Measurements from ENCODE around the gene MGARP. TPM values are rescaled to one million over a fixed set of nuclear protein-coding genes. Genes with fewer than 3 reads are reported as not detected.
"Not testable (repeated sequence)": the region's sequence is repeated elsewhere in the genome, so short reads cannot be mapped to it uniquely, and the experiment has no call there.

The MGARP gene
- total RNA-seq (under 1 TPM in 3 of 5 experiments, not detected in 2; 0.29 to 0.70 (median 0.30) TPM), polyA plus RNA-seq (under 1 TPM in 1 of 2 donors, not detected in 1; 0.32 TPM), total RNA-seq (not detected)

- ChIA-PET CTCF (interaction anchor here (0.6 kb wide), 1 partner anchor 9 kb away, joined by 3 read pairs; no protein-coding TSS in a partner anchor), POLR2A (interaction anchor here (1.1 kb wide), 1 partner anchor 16 kb away, joined by 3 read pairs; no protein-coding TSS in a partner anchor)
- Histone ChIP-seq H3K4me1 (ENCODE audit: control insufficient read depth in 2 of 2, insufficient read depth in 2 of 2, low read length in 2 of 2) (peaks cover 0 to 14% of the 10 kb centered on the region in 2 donors), H3K27me3 (ENCODE audit: control insufficient read depth in 2 of 2, insufficient read depth in 2 of 2, low read length in 2 of 2) (peaks cover 3 to 23% of the 10 kb centered on the region in 2 donors), H3K36me3 (ENCODE audit: control insufficient read depth in 2 of 3, insufficient read depth in 3 of 3, low read length in 3 of 3) (no peaks in the 10 kb centered on the region), H3K27ac (ENCODE audit: low read depth, low read length) (no peak within 1 kb of the TSS), H3K9me3 (ENCODE audit: control insufficient read depth in 2 of 3, low read length in 3 of 3) (no peaks in the 10 kb centered on the region), H3K4me3 (ENCODE audit: low read length) (peak within 1 kb of the TSS; percentile 45)
- ATAC-seq (peak; percentile 73), DNase-seq (peak in 3 of 9 donors; percentile 10 to 36 (median 13))
- Mint-ChIP-seq H3K4me3 (peak within 1 kb of the TSS; percentile 63 to 84 (median 79)), H3K9me3 (peaks cover 0 to 11% (median 5%) of the 10 kb centered on the region in 11 donors), H3K27me3 (peaks cover 40 to 77% (median 53%) of the 10 kb centered on the region in 5 donors), H3K36me3 (peaks cover 5 to 11% (median 7%) of the 10 kb centered on the region in 5 donors), H3K27ac (peak within 1 kb of the TSS in 1 of 9 donors; percentile 19), H3K4me1 (peaks cover 15 to 22% (median 19%) of the 10 kb centered on the region in 7 donors)
- intact Hi-C loops (cut with micrococcal nuclease): no loop called here
Observed at GRCh38 chr4:139279760-139280620, at the start of gene MGARP. TSS of gene MGARP (minus strand) at chr4:139280225. CDS start at chr4:139280158, 67 bp downstream.

GRCh38 chr4:139329665-139330200 is 49.7 kb upstream of the MGARP start:
- Histone ChIP-seq H3K4me3 (ENCODE audit: low read length) (no peak overlapping the region), H3K27ac (ENCODE audit: low read depth, low read length) (no peak overlapping the region), H3K27me3 (ENCODE audit: control insufficient read depth in 2 of 2, insufficient read depth in 2 of 2, low read length in 2 of 2) (no peaks in the 10 kb centered on the region), H3K36me3 (ENCODE audit: control insufficient read depth in 2 of 3, insufficient read depth in 3 of 3, low read length in 3 of 3) (peaks cover 0 to 14% (median 0%) of the 10 kb centered on the region in 3 experiments), H3K4me1 (ENCODE audit: control insufficient read depth in 2 of 2, insufficient read depth in 2 of 2, low read length in 2 of 2) (no peaks in the 10 kb centered on the region), H3K9me3 (ENCODE audit: control insufficient read depth in 2 of 3, low read length in 3 of 3) (no peaks in the 10 kb centered on the region)
- peaks cover 0 to 10% (median 0%) of the 10 kb centered on the region in 11 donors for H3K9me3 Mint-ChIP-seq
- H3K27ac Mint-ChIP-seq: peak overlapping the region in 2 of 9 donors; percentile 13 to 29
- intact Hi-C loops (cut with micrococcal nuclease): no loop called here
- peaks cover 22 to 54% (median 47%) of the 10 kb centered on the region in 7 donors for H3K4me1 Mint-ChIP-seq
- DNase-seq (no peak), ATAC-seq (no peak)
- CTCF ChIA-PET: interaction anchor here (0.6 kb wide), 1 partner anchor 126 kb away, joined by 4 read pairs; no protein-coding TSS in a partner anchor
- POLR2A ChIA-PET: interaction anchor here (1.1 kb wide), 1 partner anchor 34 kb away, joined by 3 read pairs; no protein-coding TSS in a partner anchor
- peak overlapping the region in 2 of 10 donors; percentile 21 to 44 for H3K4me3 Mint-ChIP-seq
- no peaks in the 10 kb centered on the region for H3K27me3 Mint-ChIP-seq
- peaks cover 0 to 42% (median 31%) of the 10 kb centered on the region in 5 donors for H3K36me3 Mint-ChIP-seq

GRCh38 chr4:139324620-139325019 is 44.6 kb upstream of the MGARP start:
- ChIA-PET CTCF (no interaction called here), POLR2A (no interaction called here)
- no peak for ATAC-seq
- no peak for DNase-seq
- H3K4me1 ChIP-seq (ENCODE audit: control insufficient read depth in 2 of 2, insufficient read depth in 2 of 2, low read length in 2 of 2): no peaks in the 10 kb centered on the region
- peaks cover 0 to 6% (median 0%) of the 10 kb centered on the region in 3 experiments for H3K36me3 ChIP-seq (ENCODE audit: control insufficient read depth in 2 of 3, insufficient read depth in 3 of 3, low read length in 3 of 3)
- peaks cover 0 to 7% (median 0%) of the 10 kb centered on the region in 11 donors for H3K9me3 Mint-ChIP-seq
- intact Hi-C loops (cut with micrococcal nuclease): no loop called here
- no peaks in the 10 kb centered on the region for H3K27me3 Mint-ChIP-seq
- H3K4me1 Mint-ChIP-seq: peaks cover 36 to 74% (median 64%) of the 10 kb centered on the region in 7 donors
- no peak overlapping the region for H3K4me3 Mint-ChIP-seq
- H3K27me3 ChIP-seq (ENCODE audit: control insufficient read depth in 2 of 2, insufficient read depth in 2 of 2, low read length in 2 of 2): no peaks in the 10 kb centered on the region
- H3K27ac Mint-ChIP-seq: peak overlapping the region in 3 of 9 donors; percentile 3 to 59 (median 33)
- no peaks in the 10 kb centered on the region for H3K9me3 ChIP-seq (ENCODE audit: control insufficient read depth in 2 of 3, low read length in 3 of 3)
- H3K4me3 ChIP-seq (ENCODE audit: low read length): no peak overlapping the region
- peaks cover 5 to 39% (median 34%) of the 10 kb centered on the region in 5 donors for H3K36me3 Mint-ChIP-seq
- no peak overlapping the region for H3K27ac ChIP-seq (ENCODE audit: low read depth, low read length)

- POLR2A ChIA-PET: interaction anchor here (1.4 kb wide), 1 partner anchor 22 kb away, joined by 6 read pairs; the partner anchor contains the start of gene NAA15
- H3K4me3 ChIP-seq (ENCODE audit: low read length); DNase-seq; ATAC-seq; H3K4me1 ChIP-seq (ENCODE audit: control insufficient read depth in 2 of 2, insufficient read depth in 2 of 2, low read length in 2 of 2); H3K36me3 ChIP-seq (ENCODE audit: control insufficient read depth in 2 of 3, insufficient read depth in 3 of 3, low read length in 3 of 3); H3K27me3 Mint-ChIP-seq; H3K27me3 ChIP-seq (ENCODE audit: control insufficient read depth in 2 of 2, insufficient read depth in 2 of 2, low read length in 2 of 2); H3K9me3 Mint-ChIP-seq; H3K27ac ChIP-seq (ENCODE audit: low read depth, low read length); CTCF ChIA-PET; H3K9me3 ChIP-seq (ENCODE audit: control insufficient read depth in 2 of 3, low read length in 3 of 3); intact Hi-C loops (cut with micrococcal nuclease): not testable (repeated sequence)
- H3K4me3 Mint-ChIP-seq: peak overlapping the region in 3 of 10 donors; percentile 7 to 49 (median 41)
- peaks cover 6 to 24% (median 21%) of the 10 kb centered on the region in 5 donors for H3K36me3 Mint-ChIP-seq
- H3K27ac Mint-ChIP-seq: peak overlapping the region in 1 of 9 donors; percentile 28
- H3K4me1 Mint-ChIP-seq: peaks cover 38 to 70% (median 65%) of the 10 kb centered on the region in 7 donors
Observed at GRCh38 chr4:139322541-139322940, 42.5 kb upstream of the MGARP start.

DNA sequence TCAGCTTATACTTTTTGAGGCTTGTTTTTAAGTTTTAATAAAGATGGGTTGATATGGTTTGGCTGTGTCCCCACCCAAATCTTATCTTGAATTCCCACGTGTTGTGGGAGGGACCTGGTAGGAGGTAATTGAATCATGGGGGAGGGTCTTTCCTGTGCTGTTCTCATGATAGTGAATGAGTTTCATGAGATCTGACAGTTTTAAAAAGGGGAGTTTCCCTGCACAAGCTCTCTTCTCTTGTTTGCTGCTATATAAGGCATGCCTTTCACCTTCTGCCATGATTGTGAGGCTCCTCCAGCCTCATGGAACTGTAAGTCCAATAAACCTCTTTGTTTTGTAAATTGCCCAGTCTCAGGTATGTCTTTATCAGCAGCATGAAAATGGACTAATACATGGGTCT is 42.0 kb upstream of the MGARP start:
- intact Hi-C loops (cut with micrococcal nuclease); H3K4me3 ChIP-seq (ENCODE audit: low read length); H3K27ac ChIP-seq (ENCODE audit: low read depth, low read length); DNase-seq; H3K9me3 Mint-ChIP-seq; H3K36me3 ChIP-seq (ENCODE audit: control insufficient read depth in 2 of 3, insufficient read depth in 3 of 3, low read length in 3 of 3); ATAC-seq; H3K27me3 Mint-ChIP-seq; H3K4me1 ChIP-seq (ENCODE audit: control insufficient read depth in 2 of 2, insufficient read depth in 2 of 2, low read length in 2 of 2); H3K27me3 ChIP-seq (ENCODE audit: control insufficient read depth in 2 of 2, insufficient read depth in 2 of 2, low read length in 2 of 2); H3K9me3 ChIP-seq (ENCODE audit: control insufficient read depth in 2 of 3, low read length in 3 of 3): not testable (repeated sequence)
- peak overlapping the region in 4 of 10 donors; percentile 7 to 49 (median 38) for H3K4me3 Mint-ChIP-seq
- CTCF ChIA-PET: interaction anchor here (0.8 to 1.2 kb wide), 2 partner anchors 20 to 26 kb away, joined by 3 to 4 read pairs; partner anchors contain the start of gene NAA15
- POLR2A ChIA-PET: interaction anchor here (1.4 kb wide), 1 partner anchor 22 kb away, joined by 6 read pairs; the partner anchor contains the start of gene NAA15
- H3K27ac Mint-ChIP-seq: peak overlapping the region in 2 of 9 donors; percentile 19 to 28
- peaks cover 42 to 74% (median 69%) of the 10 kb centered on the region in 7 donors for H3K4me1 Mint-ChIP-seq
- H3K36me3 Mint-ChIP-seq: peaks cover 6 to 24% (median 17%) of the 10 kb centered on the region in 5 donors

DNA sequence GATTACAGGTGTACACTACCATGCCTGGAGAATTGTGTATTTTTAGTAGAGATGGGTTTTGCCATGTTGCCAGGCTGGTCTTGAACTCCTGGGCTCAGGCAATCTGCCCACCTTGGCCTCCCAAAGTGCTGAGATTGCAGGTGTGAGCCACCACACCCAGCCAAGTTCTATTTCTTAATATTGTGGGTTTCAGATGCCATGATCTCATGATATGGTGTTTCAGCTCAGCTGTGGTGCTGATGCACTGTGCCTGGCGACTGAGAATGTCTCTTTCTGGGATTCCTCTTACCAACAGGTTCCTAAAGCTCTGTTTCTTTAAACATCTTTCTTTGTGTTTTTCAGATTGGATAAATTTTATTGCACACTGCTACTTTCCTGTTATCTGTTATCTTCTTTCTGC is 39.5 kb upstream of the MGARP start:
- H3K4me1 Mint-ChIP-seq: peaks cover 58 to 81% (median 77%) of the 10 kb centered on the region in 7 donors
- Histone ChIP-seq H3K4me3 (ENCODE audit: low read length) (no peak overlapping the region), H3K36me3 (ENCODE audit: control insufficient read depth in 2 of 3, insufficient read depth in 3 of 3, low read length in 3 of 3) (no peaks in the 10 kb centered on the region), H3K9me3 (ENCODE audit: control insufficient read depth in 2 of 3, low read length in 3 of 3) (no peaks in the 10 kb centered on the region), H3K27ac (ENCODE audit: low read depth, low read length) (no peak overlapping the region), H3K27me3 (ENCODE audit: control insufficient read depth in 2 of 2, insufficient read depth in 2 of 2, low read length in 2 of 2) (no peaks in the 10 kb centered on the region), H3K4me1 (ENCODE audit: control insufficient read depth in 2 of 2, insufficient read depth in 2 of 2, low read length in 2 of 2) (peaks cover 10 to 12% of the 10 kb centered on the region in 2 donors)
- peak overlapping the region in 4 of 10 donors; percentile 0 to 33 (median 12) for H3K4me3 Mint-ChIP-seq
- no peaks in the 10 kb centered on the region for H3K27me3 Mint-ChIP-seq
- H3K36me3 Mint-ChIP-seq: peaks cover 6 to 27% (median 16%) of the 10 kb centered on the region in 5 donors
- H3K27ac Mint-ChIP-seq: peak overlapping the region in 1 of 9 donors; percentile 90
- ATAC-seq (no peak), DNase-seq (no peak)
- intact Hi-C loops (cut with micrococcal nuclease): loop anchor here in 1 of 2 donors (5.0 kb wide), 1 partner anchor 133 kb away; the partner anchor contains the start of gene RAB33B
- POLR2A ChIA-PET: no interaction called here
- CTCF ChIA-PET: no interaction called here
- H3K9me3 Mint-ChIP-seq: peaks cover 0 to 10% (median 0%) of the 10 kb centered on the region in 11 donors

Measured in naive thymus-derived CD4-positive, alpha-beta T cell (primary cell).